Esophagus muscularis mucosa (tissue), 4 donors: ENCODE results near the gene RPS4Y2.

ENCODE experiments used
- CTCF ChIP-seq, 3 experiments: fragments of 200-600 bp in 2 of 3; fragments of 450-650 bp in 1 of 3; sonication (generic) in 2 of 3; IDR thresholded peaks; one replicate each; pipeline ENCODE4 v1.5.1; 2017 to 2019; ENCODE audit warnings: antibody characterized with exemption in 3 of 3, mild to moderate bottlenecking in 2 of 3, moderate library complexity in 1 of 3
- EP300 ChIP-seq: sonication (generic); formaldehyde crosslinking; IDR thresholded peaks from one replicate; pipeline ENCODE4 v1.6.1; 2017; ENCODE audit warnings: antibody characterized with exemption
- POLR2A ChIP-seq: fragments of 450-650 bp; IDR thresholded peaks from one replicate; pipeline ENCODE4 v1.6.1; 2017; ENCODE audit warnings: antibody characterized with exemption, moderate library complexity, mild to moderate bottlenecking, low read depth
- POLR2AphosphoS5 ChIP-seq, 2 donors: sonication (generic); formaldehyde crosslinking; IDR thresholded peaks; one replicate each; pipeline ENCODE4 v1.6.1; 2017; ENCODE audit warnings: antibody characterized with exemption in 2 of 2

- TF ChIP-seq CTCF (IDR thresholded peaks at IDR 0.05): no peak
- no peak for TF ChIP-seq POLR2A
- no peak for TF ChIP-seq EP300
- no peak for TF ChIP-seq POLR2AphosphoS5 (IDR thresholded peaks at IDR 0.05)
Observed at GRCh38 chrY:20806243-20806642, 50.3 kb downstream of the RPS4Y2 start.
